LNCaP clone FGC (cell line): ENCODE measurements around the gene CDK14.

Experiments used
- DNase-seq: peaks from one replicate; pipeline ENCODE4 v3.0.0-alpha.2; 2011; ENCODE audit warnings: low read depth
- H3K4me3 ChIP-seq: 2 replicates; pipeline ENCODE4 v1.5.1; 2011; ENCODE audit warnings: mild to moderate bottlenecking, low read depth, low read length, control low read depth
- CTCF ChIP-seq: IDR thresholded peaks from 2 replicates; pipeline ENCODE4 v1.5.1; 2012; ENCODE audit warnings: mild to moderate bottlenecking; ENCODE audit not compliant: control insufficient read depth, insufficient read depth; ENCODE audit errors: extremely low read depth

CDK14 gene

GRCh38 chr7:91020636-91021385 lies 424.7 kb downstream of the CDK14 start:
- DNase-seq = no peak
- no peak for TF ChIP-seq CTCF

GRCh38 chr7:91021956-91022355 lies 425.8 kb downstream of the CDK14 start:
- no peak overlapping the region for H3K4me3 ChIP-seq
- TF ChIP-seq CTCF = no peak
- no peak for DNase-seq

More at GRCh38 chr7:91020636-91021385, 424.7 kb downstream of the CDK14 start:
- H3K4me3 ChIP-seq = no peak overlapping the region

GRCh38 chr7:91025906-91026390 lies 429.8 kb downstream of the CDK14 start:
- DNase-seq = no peak
- no peak overlapping the region for H3K4me3 ChIP-seq
- TF ChIP-seq CTCF = no peak

GRCh38 chr7:91029688-91030087 lies 433.6 kb downstream of the CDK14 start:
- H3K4me3 ChIP-seq = no peak overlapping the region
- DNase-seq = no peak
- TF ChIP-seq CTCF = no peak

GRCh38 chr7:91030680-91031380 lies 434.7 kb downstream of the CDK14 start:
- no peak for DNase-seq
- H3K4me3 ChIP-seq = no peak overlapping the region
- TF ChIP-seq CTCF = no peak

GRCh38 chr7:91031757-91032156 lies 435.6 kb downstream of the CDK14 start:
- no peak for DNase-seq
- no peak overlapping the region for H3K4me3 ChIP-seq

More at GRCh38 chr7:91031757-91032156, 435.6 kb downstream of the CDK14 start:
- TF ChIP-seq CTCF = peak; percentile 17
